GM20000 (cell line): ENCODE data around the gene DAB1.

Experiments used
- DNase-seq: peaks from one replicate; pipeline ENCODE4 v3.0.0; 2012; ENCODE audit warnings: low spot score
- TF ChIP-seq, protein P1 (sequence below): IDR thresholded peaks from 2 replicates; pipeline ENCODE4 v1.5.1; 2012; ENCODE audit warnings: mild to moderate bottlenecking, control low read depth; ENCODE audit errors: extremely low read depth, missing control alignments

The DAB1 gene

DNA sequence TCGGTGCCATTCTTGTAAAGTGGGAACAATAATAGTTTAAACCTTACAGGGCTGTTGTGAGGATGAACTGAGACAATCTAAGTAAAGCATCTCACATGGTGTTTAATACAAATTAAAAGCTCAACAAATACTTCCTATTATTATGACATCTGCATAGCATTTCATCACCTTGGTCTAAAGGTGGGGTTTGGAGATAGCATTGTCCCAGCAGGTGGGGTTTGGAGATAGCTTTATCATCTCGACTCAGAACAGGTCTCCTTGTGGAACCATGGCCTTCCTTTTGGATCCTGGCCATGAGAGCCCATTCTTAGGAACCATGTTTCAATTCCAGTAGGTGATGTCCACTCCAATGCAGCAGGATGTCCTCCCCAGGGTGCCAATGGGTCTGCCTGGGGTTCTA lies 437.5 kb downstream of the DAB1 start:
- no peak for DNase-seq
- TF ChIP-seq, protein P1, sequence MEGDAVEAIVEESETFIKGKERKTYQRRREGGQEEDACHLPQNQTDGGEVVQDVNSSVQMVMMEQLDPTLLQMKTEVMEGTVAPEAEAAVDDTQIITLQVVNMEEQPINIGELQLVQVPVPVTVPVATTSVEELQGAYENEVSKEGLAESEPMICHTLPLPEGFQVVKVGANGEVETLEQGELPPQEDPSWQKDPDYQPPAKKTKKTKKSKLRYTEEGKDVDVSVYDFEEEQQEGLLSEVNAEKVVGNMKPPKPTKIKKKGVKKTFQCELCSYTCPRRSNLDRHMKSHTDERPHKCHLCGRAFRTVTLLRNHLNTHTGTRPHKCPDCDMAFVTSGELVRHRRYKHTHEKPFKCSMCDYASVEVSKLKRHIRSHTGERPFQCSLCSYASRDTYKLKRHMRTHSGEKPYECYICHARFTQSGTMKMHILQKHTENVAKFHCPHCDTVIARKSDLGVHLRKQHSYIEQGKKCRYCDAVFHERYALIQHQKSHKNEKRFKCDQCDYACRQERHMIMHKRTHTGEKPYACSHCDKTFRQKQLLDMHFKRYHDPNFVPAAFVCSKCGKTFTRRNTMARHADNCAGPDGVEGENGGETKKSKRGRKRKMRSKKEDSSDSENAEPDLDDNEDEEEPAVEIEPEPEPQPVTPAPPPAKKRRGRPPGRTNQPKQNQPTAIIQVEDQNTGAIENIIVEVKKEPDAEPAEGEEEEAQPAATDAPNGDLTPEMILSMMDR = no peak

DNA sequence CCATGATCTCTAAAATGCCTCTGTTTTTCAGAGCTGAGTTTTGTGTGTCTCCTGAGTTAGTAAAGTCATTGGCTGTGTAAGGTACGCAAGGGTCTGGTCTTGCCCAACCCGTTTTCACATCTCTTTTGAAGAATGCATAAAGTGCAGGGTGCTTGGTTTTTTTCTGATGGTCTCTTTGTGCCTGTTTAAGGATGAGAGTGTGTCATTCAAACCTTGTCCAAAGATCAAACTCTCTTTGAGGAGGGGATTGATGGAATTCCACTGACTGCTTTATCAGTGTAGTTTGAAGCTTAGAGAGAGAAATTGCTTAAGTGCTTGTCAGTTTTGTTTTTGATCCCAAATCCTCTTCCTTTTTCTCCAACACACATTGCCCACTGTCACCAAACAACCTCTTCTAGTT lies 438.0 kb downstream of the DAB1 start:
- DNase-seq = no peak
- TF ChIP-seq, protein P1 = no peak

DNA sequence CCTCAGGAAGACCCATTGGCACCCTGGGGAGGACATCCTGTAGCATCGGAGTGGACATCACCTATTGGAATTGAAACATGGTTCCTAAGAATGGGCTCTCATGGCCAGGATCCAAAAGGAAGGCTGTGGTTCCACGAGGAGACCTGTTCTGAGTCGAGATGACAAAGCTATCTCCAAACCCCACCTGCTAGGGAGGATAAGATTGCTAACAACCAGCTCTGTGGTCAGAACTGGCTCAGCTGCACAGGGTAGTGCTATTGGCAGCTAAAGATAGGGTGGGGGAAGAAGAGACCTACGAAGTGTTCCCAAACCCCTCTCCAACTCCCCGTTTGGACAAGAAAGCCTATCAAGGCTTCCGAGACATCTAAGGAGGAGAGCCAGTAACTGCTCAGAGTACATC lies 440.4 kb downstream of the DAB1 start:
- TF ChIP-seq, protein P1 = no peak
- no peak for DNase-seq

DNA sequence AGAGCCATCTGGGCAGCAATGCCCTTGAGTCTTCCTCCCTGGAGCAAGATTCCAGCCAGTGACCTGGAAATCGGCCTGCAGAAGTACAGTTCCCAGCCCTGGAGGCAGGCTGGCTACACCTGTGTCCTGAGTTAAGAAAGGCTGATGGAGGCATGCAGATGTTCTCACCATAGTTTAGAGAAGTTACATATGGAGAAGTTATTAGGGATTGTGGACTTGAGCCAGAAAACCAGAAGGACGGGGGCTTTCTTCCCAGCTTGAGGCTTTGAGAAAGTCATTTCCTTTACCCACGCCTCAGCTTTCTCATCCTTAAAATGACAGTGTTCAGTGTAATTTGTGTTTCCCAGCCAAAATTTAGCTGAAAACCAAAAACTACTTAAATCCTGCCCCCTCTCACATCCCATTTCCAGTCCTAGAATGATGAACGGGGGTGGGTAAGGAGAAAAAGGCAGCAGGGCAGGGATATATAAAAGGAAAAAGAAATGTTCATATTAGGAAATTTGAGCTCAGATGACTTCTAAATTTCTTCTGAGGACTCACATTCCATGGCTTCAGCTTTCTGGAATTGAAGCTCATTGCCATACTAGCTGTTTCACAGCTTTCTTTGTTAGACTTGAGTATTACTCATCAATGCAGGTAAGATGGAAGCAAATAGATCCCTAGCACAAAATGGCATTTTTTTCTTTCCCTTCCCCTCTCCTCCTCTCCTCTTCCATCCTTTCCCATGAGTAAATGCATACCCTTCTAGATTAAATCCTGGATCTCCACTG lies 443.7 kb downstream of the DAB1 start:
- TF ChIP-seq, protein P1 = no peak
- DNase-seq = no peak

DNA sequence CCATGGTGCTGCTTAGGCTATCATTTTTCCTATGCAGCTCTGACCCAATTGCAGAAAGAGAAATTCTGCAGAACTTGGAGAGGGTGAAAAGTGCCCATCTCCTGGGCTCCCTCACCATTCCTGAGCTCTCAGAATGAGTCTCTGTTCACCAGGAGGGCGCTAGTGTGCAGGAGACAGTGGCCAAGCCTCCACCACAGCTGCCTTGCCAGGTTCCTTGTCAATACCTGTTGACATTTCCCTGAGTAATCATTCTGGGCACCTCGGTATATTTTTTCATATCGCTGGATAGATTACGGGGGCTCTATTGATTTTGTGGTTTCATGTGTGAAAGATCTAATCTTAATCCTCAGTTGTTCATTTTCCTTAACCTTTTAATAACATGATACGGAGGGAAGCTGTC lies 445.0 kb downstream of the DAB1 start:
- no peak for DNase-seq
- TF ChIP-seq, protein P1 = no peak

DNA sequence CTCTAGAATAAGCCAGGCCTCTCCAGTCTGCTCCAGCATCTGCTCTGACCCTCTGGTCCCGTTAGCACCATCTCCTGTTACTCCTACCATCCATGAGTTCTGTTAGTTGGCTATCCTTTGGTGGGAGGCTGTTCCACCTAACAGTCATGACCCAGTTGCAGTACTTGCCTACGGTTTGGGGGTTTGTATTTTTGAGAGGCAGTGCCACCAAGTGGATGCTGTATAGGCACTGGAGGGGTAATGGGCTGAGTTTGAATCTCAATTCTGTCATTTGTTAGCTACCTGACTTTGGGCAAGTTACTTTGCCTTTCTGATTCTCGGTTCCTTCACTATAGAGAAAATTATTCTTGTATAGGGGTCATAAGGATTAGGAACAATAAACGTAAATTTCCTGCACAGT lies 445.9 kb downstream of the DAB1 start:
- no peak for DNase-seq
- TF ChIP-seq, protein P1 = no peak

DNA sequence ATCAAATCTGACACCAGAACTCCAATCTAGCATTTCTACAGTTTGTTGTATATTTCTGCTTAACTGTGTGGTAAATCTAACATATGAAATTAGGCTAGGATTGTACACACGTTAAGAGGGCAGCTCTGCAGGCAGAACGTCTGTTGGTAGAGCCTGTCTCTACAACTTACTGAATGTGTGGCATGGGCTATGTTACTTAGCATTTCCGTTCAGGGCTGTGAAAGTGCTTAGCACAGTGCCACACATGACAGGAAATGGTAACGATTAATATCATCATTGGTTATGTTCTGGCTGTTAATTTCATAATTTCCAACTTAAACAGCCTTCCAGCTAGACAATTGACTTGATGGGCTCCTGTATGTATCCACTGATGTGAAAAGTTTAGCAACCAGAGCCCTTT lies 448.4 kb downstream of the DAB1 start:
- TF ChIP-seq, protein P1 = no peak
- no peak for DNase-seq
